Right renal cortex interstitium (tissue), 3 donors: Measurements from ENCODE around the gene MOB2. TPM values are rescaled to one million over a fixed set of nuclear protein-coding genes. Genes with fewer than 3 reads are reported as not detected.
"Not testable (repeated sequence)": the region's sequence is repeated elsewhere in the genome, so short reads cannot be mapped to it uniquely, and the experiment has no call there.

Source experiments
- DNase-seq, 3 donors: peaks; one replicate each; pipeline ENCODE4 v3.0.0-alpha.2; 2013; ENCODE audit warnings: low read depth in 3 of 3, low spot score in 2 of 3
- polyA plus RNA-seq, 3 donors: library from polyadenylated mRNA; unstranded; fragments of 120-200 nt; gene quantifications; one replicate each; pipeline ENCODE4 v1.2.1, GENCODE V29; 2013; ENCODE audit not compliant: insufficient read length in 3 of 3

The MOB2 gene
- polyA plus RNA-seq, 3 donors: 28.8 to 36.7 (median 31.6) TPM

GRCh38 chr11:1447845-1448825, 38.4 kb downstream of the MOB2 start:
- no peak for DNase-seq

- DNase-seq: no peak
Observed at GRCh38 chr11:1446623-1447022, 40.0 kb downstream of the MOB2 start.

- no peak for DNase-seq
Observed at GRCh38 chr11:1445741-1446445, 40.7 kb downstream of the MOB2 start.

- no peak for DNase-seq
Observed at GRCh38 chr11:1444823-1445422, 41.7 kb downstream of the MOB2 start.

GRCh38 chr11:1444321-1444720, 42.3 kb downstream of the MOB2 start:
- no peak for DNase-seq

GRCh38 chr11:1443737-1444136, 42.8 kb downstream of the MOB2 start:
- no peak for DNase-seq

- DNase-seq: no peak
Observed at GRCh38 chr11:1442807-1443366, 43.7 kb downstream of the MOB2 start.

- DNase-seq: no peak
Observed at GRCh38 chr11:1442163-1442562, 44.4 kb downstream of the MOB2 start.

GRCh38 chr11:1440496-1440895, 46.1 kb downstream of the MOB2 start:
- no peak for DNase-seq

GRCh38 chr11:1440066-1440465, 46.5 kb downstream of the MOB2 start:
- DNase-seq: no peak

- no peak for DNase-seq
Observed at GRCh38 chr11:1439341-1439740, 47.2 kb downstream of the MOB2 start.

GRCh38 chr11:1438967-1439330, 47.6 kb downstream of the MOB2 start:
- no peak for DNase-seq

- no peak for DNase-seq
Observed at GRCh38 chr11:1438261-1438966, 48.2 kb downstream of the MOB2 start.

GRCh38 chr11:1437500-1437899, 49.1 kb downstream of the MOB2 start:
- no peak for DNase-seq

- no peak for DNase-seq
Observed at GRCh38 chr11:1436468-1437039, 50.0 kb downstream of the MOB2 start.

- DNase-seq: no peak
Observed at GRCh38 chr11:1435820-1436467, 50.6 kb downstream of the MOB2 start.

GRCh38 chr11:1435479-1435819, 51.1 kb downstream of the MOB2 start:
- DNase-seq: not testable (repeated sequence)

GRCh38 chr11:1433977-1434640, 52.5 kb downstream of the MOB2 start:
- DNase-seq: no peak

GRCh38 chr11:1433568-1433967, 53.0 kb downstream of the MOB2 start:
- DNase-seq: no peak
